ENCODE measurements around the gene TECPR2.

TECPR2 gene

GRCh38 chr14:102500158-102500662, 137.5 kb downstream of the TECPR2 start:
- no peak for DNase-seq

- DNase-seq = no peak
Observed at GRCh38 chr14:102500713-102501112, 138.0 kb downstream of the TECPR2 start.

- DNase-seq = no peak
Observed at GRCh38 chr14:102501751-102502315, 139.1 kb downstream of the TECPR2 start.

- no peak for DNase-seq
Observed at GRCh38 chr14:102502571-102502970, 139.8 kb downstream of the TECPR2 start.

- DNase-seq = no peak
Observed at GRCh38 chr14:102503641-102504327, 141.0 kb downstream of the TECPR2 start.

GRCh38 chr14:102504328-102504999, 141.7 kb downstream of the TECPR2 start:
- DNase-seq = no peak

GRCh38 chr14:102505000-102505619, 142.4 kb downstream of the TECPR2 start:
- DNase-seq = no peak

GRCh38 chr14:102505775-102506625, 143.3 kb downstream of the TECPR2 start:
- no peak for DNase-seq

GRCh38 chr14:102506626-102506925, 143.8 kb downstream of the TECPR2 start:
- no peak for DNase-seq

- no peak for DNase-seq
Observed at GRCh38 chr14:102507081-102507856, 144.5 kb downstream of the TECPR2 start.

- DNase-seq = no peak
Observed at GRCh38 chr14:102507857-102508312, 145.1 kb downstream of the TECPR2 start.

- peak; percentile 19 for DNase-seq
Observed at GRCh38 chr14:102508410-102508773, 145.7 kb downstream of the TECPR2 start.

- no peak for DNase-seq
Observed at GRCh38 chr14:102508774-102509745, 146.3 kb downstream of the TECPR2 start.

GRCh38 chr14:102509746-102510615, 147.2 kb downstream of the TECPR2 start, which contains the start of gene ANKRD9:
Gene ANKRD9 (minus strand): TSS chr14:102509776. CDS start chr14:102507889, 1,887 bp downstream.
- DNase-seq = peak; percentile 85

GRCh38 chr14:102510616-102511520, 148.1 kb downstream of the TECPR2 start:
- peak; percentile 16 for DNase-seq

- no peak for DNase-seq
Observed at GRCh38 chr14:102511538-102511937, 148.8 kb downstream of the TECPR2 start.

- DNase-seq = no peak
Observed at GRCh38 chr14:102512793-102513300, 150.1 kb downstream of the TECPR2 start.

Measured in NCI-H526 treated with DMSO at 0.1 percent for 48 hours (cell line).